ENCODE results near the gene SUN2. TPM values are rescaled to one million over a fixed set of nuclear protein-coding genes. Genes with fewer than 3 reads are reported as not detected.
A peak's percentile ranks its signal among the peaks of the same experiment; 100 is the strongest.

The SUN2 gene
- total and polyA plus RNA-seq, 9 of the 15 experiments (the other 6 are each of a cell fraction or from before 2014, with no cell fraction given): 0.11 to 42.6 (median 16.7) TPM

GRCh38 chr22:38697425-38698089, 58.2 kb downstream of the SUN2 start (continued):
- no peak for TF ChIP-seq HNRNPH1 (optimal IDR thresholded peaks at IDR 0.05; ENCODE audit: low read depth, low read length)
- peak; percentile 78 for TF ChIP-seq TFAP4 (CRISPR knock-in tag; IDR thresholded peaks at IDR 0.05; ENCODE audit: borderline replicate concordance)
- no peak for TF ChIP-seq ASH1L (IDR thresholded peaks at IDR 0.05; ENCODE audit: borderline replicate concordance, low read depth, partially characterized antibody)
- 0 out of 2 replicates have a peak, but pooled peaks have one; percentile 22 for TF ChIP-seq GATA2 (CRISPR knock-in tag; IDR thresholded peaks at IDR 0.05)
- TF ChIP-seq ZNF212 (CRISPR knock-in tag; IDR thresholded peaks at IDR 0.05): no peak
- no peak for TF ChIP-seq BDP1 (IDR thresholded peaks at IDR 0.05; ENCODE audit: insufficient read depth, insufficient read length)
- TF ChIP-seq TCFL5 (CRISPR knock-in tag; conservative IDR thresholded peaks at IDR 0.05): no peak
- no peak for TF ChIP-seq ZNF431 (CRISPR knock-in tag; IDR thresholded peaks at IDR 0.05)
- no peak for TF ChIP-seq DACH1 (IDR thresholded peaks at IDR 0.05; ENCODE audit: partially characterized antibody)
- no peak for TF ChIP-seq ZHX1 (conservative IDR thresholded peaks at IDR 0.05; ENCODE audit: low read length)
- TF ChIP-seq NR1H2 (CRISPR knock-in tag; IDR thresholded peaks at IDR 0.05): no peak
- TF ChIP-seq ZNF395 (CRISPR knock-in tag; IDR thresholded peaks at IDR 0.05): no peak
- TF ChIP-seq TRIM25 (IDR thresholded peaks at IDR 0.05; ENCODE audit: borderline replicate concordance): no peak
- TF ChIP-seq ZNF583 (CRISPR knock-in tag; IDR thresholded peaks at IDR 0.05): no peak
- no peak for TF ChIP-seq ZNF384 (IDR thresholded peaks at IDR 0.05; ENCODE audit: low read depth, low read length)
- TF ChIP-seq THAP7 (CRISPR knock-in tag; IDR thresholded peaks at IDR 0.05): no peak
- TF ChIP-seq CREB1 (IDR thresholded peaks at IDR 0.05): no peak
- TF ChIP-seq CREB1 (CRISPR knock-in tag; IDR thresholded peaks at IDR 0.05): no peak
- TF ChIP-seq DEAF1 (CRISPR knock-in tag; IDR thresholded peaks at IDR 0.05): no peak
- no peak for TF ChIP-seq SMAD1 (IDR thresholded peaks at IDR 0.05; ENCODE audit: low read depth, low read length, partially characterized antibody)
